Ramos (cell line): ENCODE measurements around the gene LRIG1.

ENCODE experiments used
- in situ Hi-C: fragments of 300-500 bp; cut with MboI; formaldehyde crosslinking; loops from one replicate; pipeline ENCODE4 v1.14.3; 2022; ENCODE audit warnings: low sequenced_read_pairs; ENCODE audit not compliant: unreplicated experiment

The LRIG1 gene

DNA sequence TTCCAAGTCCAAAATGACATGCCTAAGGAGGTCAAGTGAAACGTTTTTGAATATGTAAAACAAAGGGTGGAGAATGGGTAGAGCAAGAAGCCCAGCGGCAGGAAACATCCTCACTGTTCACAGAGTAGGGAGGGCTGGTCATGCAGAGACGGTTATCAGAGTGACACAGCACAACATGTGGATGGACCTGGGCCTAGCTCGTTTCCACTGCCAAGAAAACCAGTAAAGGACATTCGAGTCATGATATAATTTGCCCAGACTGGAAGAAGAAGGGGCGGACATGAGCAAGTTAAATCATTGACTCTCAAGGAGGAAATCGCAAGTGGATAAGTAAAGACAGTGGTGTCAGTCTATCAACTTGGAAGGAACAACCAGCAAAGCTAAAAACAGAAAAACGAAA lies 89.3 kb downstream of the LRIG1 start:
- in situ Hi-C loops = no loop called here

DNA sequence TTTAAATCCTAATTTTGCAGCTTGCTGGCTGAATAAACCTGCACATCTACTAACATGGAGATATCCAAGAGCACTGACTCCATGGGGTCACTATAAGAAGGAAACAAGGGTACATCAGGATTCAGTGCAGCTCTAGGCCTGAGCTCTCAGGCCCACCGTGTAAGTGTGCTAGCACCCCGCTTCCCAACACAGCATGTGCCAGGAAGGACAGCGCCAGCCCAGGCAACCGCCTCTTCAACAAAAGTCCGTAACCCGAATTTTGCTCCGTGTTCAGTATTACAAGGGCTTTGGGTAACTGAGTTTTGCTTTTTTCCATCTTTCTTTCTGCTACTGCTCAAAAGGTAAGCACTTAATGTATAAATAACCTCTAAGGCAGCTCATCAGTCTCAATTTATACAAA lies 89.8 kb downstream of the LRIG1 start:
- in situ Hi-C loops = no loop called here

DNA sequence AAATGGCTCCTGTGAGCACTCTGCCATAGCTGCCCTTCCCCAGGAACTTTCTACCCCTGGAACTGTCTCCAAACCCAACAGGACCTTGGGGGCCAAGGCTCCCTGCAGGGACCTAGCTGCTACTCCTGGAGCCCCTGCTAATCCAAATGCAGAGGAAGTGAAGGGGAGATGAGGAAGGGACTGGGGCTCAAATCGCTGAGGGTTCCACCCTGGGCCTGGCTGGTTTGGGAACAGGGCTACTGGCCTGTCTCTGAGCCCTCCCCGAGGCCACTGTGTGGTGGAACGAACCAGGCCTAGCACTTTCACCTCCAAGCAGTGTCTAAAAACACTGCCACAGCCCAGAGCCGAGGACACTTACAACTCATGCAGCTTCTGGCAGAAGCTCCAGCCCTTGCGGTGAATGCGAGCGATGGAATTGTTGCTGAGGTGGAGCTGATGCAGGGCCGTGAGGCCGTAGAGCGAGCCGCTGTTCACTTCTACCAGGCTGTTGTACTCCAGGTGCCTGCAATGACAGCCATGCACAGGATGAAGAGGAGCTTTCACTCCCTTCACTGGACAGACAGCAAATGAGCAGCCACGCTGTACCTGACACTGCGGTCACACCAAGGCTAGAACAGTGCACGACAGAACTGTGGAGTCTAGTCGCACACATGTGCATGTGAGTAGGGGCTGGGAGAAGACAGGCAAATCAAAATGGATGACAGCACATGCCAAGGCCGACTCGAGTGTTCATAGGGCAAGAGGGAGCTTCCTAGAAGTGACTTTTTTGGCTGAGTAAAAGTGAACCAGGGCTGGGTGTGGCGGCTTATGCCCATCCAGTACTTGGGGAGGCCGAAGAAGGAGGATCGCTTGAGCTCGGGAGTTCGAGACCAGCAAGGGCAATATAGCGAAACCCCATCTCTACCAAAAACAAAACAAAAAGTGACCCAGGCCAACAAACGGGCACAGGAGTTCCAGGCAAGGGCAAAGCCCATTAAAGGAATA lies 90.8 kb downstream of the LRIG1 start:
- in situ Hi-C loops = no loop called here

DNA sequence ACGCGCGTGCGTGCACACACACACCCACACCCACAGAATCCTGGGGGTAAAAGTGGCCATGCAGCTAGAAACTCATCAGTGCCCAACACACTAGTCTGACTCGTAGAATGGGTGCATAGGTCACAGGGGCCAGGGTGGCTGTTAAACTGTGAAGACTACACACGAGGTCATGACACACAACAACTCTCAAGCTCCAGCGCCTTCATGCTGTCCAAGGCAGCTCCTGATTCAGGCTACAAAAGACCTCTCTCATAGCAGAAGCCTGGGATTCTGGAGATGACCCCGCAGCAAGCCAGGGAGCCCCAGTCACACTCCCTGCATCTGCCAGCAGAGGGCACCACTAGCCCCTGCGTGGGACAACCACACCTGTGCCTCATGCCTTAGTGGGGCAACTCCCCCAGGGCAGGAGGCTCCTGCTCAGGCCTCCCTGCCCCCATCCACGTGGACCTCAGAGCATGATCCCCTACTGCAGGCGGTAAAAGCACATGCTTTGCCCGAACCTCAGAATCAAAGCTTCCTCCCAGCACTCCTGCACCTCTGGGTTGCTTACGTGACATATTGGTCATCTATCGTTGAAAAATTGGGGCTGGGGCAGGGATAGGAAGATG lies 93.1 kb downstream of the LRIG1 start:
- in situ Hi-C loops = no loop called here

DNA sequence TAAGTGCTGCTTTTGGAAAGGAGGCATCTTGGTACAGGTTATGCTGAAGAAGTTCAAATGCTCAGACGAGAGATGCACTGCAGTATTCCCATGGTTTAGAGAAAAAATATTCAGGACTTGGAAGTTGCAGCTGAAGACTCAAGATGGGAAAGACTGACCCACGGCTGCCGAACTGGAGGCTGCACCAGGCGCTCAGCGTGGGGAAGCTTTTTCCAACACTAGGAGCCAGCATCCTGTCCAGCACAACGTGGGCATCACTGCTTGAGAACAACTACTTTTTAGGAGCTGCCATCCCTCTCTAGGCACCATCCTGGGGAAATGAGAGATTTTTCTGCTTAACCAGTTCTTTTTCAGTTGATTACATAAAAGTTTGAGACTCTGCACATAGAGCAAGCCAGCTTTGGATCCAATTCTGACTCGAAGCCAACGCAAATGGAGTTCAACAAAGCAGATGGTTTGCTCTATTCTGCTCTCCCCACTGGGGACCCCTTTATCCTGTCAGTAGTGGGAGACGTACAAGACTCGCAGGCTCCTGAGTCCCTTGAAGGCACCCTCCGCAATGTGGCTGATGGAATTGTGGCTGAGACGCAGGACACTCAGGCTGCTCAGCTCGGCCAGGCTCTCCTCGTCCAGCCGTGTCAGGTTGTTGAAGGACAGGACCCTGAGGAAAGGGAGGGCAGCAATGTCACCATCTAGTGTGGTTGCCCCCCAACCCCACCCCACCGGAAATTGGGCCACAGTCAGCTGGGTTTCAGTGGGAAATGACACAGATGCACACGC lies 93.8 kb downstream of the LRIG1 start:
- in situ Hi-C loops = no loop called here

DNA sequence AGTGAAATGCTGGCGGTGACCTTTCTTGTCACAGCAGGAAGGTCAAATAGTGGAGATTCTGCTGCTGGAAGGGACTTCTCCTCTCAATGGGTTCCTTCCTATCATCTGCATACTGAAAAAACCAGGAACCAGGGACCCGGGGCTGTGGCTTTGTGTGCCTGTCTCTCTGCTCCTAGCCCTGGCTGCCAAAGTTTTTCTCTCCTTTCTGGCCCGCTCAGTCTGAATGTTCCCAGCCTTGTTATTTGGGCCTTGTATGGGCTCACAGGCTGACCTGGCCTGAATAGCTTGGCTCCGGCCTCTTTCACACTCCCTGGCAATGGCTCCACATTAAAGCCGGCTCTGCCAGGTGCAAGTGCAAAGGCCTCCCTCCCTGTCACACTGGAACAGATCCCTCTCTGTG lies 94.7 kb downstream of the LRIG1 start:
- in situ Hi-C loops = no loop called here

DNA sequence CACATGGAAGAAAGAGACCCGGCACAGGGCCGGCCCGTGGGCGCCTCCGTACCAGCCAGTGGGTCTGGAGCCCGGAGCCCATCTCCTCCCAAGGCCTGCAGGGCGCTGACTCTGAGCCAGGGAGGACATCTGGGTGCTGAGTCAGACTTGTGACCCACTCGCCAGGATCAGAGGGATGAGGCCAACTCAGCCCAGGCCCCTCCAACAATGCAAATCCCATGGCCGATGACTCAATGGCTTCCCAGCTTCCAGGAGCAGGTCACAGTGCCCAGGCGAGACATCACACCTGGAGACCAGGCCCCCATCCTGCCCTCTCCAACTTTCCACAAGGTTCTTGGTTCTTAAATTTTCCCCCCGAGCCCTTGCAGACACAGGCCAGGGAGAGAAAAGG lies 95.1 kb downstream of the LRIG1 start:
- in situ Hi-C loops = no loop called here

DNA sequence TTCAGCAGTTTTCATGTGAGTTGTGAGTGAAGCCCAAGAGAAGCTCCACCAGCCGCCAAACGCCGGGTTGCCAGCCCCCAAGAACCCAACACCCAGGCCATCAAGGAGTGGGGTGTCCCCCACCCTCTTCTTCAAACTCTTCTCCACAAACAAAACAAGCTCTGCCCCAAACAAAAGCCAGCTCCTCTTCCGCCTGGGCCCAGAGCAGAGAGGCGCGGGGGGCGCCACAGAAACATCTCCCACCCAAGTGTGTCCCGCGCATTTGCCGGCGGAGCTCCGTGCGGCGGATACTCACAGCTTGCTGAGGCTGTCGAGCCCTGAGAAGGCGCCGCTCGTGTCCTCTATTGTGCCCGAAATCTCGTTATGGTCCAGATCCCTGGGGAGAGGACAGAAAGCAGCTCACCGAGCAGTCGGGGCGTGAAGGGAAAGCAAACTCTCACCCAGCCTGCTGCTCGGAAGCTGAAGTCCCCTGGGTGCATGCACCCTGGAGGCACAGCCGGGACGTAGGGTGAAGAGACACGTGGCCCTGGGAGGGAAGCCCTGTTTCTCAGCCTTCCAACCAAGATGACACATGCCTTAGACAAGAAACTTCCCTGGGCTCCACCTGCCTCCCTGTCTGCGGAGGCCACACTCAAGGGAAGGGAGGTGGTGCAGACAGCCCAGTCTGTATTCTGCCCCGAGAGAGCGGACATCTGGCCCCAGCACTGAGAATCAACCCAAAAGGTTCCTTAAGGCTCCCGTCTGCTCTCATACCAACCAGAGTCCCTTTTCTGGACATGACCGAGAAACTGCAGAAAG lies 95.7 kb downstream of the LRIG1 start:
- in situ Hi-C loops = no loop called here

DNA sequence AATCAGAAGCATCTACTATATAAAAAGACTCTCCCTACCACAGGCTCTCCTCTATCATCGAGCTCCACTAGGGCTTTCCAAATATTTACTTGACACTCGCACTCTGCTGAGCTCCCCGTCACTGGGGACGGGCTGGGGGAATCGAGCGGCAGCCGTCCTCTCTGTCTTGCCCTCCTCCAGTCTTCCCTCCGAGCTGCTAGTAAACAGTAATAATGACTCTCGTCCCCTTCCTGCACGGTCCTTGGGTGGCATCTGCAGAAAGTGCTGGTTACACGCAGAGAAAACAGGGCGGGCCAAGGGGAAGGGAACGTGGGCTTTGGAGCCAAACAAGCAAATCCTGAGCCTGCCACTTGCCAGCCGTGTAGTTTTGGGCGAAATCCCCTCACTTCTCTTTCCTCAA lies 96.6 kb downstream of the LRIG1 start:
- in situ Hi-C loops = no loop called here

DNA sequence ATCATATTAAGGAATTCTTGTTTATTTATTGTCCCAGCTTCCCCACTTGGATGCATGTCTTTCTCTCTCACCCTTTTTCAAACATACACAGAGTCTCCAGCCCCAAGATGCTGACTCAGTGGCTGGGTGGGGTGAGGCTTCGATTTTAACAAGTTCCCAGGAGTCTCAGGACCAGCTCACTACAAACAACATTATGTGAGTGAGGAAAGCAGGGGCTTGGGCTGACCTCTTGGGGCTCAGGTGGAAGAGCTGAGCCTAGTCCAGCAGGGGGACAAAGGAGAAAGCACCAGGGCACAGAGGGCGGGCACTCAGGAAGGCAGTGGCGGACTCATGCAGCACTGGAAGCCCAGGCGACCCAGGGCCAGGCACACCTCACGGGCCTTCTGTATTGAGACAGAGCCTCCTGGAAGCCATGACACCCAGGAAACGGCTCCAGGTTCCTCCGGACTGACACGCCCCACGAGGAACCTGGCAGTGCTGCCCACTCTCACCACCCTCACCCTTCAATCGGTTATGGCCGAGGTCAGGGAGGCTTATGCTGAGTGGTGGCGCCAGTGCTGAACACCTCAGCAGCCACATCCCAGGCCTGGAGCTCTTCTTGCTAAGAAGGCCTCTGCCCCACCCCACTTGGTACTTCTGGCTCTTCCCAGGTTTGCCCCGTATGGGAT lies 97.4 kb downstream of the LRIG1 start:
- in situ Hi-C loops = no loop called here

DNA sequence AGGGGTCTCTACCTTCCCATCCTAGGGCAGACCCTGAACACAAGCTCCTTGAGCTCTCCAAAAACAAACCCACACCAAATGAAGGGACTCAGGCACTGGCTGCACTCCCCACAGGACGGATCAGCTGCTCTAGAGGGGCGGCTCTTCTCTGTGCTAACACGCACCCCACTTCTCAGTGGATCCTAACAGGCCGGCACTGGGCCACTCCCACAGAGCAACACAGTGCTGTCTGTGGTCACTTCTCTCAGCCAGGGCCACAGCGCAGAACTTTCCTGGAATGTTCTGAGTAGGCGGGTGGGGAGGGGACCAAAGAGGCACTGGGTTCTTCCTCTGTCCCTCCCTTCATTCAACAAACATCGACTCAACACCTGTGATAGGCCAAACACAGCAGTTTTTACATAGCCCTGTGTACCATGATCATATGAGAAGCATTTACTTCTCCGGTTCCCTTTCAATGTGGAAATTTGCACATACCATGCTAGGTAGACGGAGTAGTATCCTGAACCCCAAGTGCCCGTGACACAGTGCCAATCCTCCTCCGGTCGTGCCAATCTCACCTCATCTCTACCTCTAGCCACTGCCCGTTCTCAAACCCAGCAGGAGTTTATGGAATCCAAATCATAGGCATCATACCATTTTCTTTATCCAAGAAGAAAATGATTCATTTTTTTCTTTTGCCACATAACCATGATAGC lies 98.1 kb downstream of the LRIG1 start:
- in situ Hi-C loops = no loop called here

DNA sequence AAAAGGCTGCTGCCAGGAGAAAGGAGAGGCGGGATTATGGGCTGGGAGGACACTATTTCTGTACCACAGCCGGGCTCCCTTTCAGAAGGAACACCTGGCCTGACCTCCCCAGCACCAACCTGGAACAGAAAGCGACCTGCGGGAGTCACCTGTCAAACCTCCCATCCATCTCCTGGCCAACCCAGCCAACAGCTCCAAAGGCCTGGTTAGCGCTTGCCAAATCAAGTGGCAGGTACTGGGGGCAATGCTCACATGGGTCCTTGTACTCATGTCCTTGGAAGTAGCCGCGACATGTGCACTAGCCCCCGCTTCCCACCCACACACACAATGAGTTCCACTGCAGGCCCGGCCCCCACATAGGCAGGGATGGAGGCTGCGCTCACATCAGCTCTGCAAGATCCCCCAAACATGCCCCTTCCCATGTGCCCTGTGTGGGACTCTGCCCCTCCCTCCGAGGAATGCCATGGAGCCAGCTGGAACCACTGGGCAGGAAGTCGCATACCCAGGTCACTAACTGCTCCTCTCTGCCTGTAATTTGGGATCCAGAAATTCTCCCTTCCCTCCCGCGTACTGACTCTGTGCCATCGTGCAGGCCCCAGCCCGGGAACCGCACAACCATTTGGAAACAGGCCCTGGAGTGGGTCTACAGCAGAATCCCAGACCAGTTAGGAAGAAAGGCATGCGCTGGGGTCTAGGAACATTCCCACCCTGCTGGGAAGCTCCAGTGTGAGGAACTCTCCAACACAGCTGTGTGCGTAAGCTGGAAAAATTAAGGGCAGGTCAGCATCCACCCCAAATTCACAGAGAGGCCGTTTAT lies 98.9 kb downstream of the LRIG1 start:
- in situ Hi-C loops = no loop called here

DNA sequence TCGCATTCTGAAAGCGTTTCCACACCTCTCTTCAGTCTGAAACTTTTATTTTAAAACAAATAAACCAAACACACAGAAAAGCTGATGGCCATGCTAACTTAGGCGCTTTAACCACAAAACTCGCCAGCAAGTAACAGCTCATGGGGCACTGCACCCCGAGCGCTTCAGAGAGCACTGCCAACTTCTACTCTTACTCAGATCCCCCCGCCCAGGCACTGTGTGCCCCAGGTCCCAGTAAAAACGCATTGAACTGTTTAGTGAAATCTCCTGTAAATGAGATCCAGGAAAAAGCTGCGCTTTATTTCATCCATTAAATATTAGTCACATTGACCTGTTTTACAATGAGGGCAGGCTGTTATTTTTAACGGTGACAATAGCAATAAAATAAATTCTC lies 99.7 kb downstream of the LRIG1 start:
- in situ Hi-C loops = no loop called here

DNA sequence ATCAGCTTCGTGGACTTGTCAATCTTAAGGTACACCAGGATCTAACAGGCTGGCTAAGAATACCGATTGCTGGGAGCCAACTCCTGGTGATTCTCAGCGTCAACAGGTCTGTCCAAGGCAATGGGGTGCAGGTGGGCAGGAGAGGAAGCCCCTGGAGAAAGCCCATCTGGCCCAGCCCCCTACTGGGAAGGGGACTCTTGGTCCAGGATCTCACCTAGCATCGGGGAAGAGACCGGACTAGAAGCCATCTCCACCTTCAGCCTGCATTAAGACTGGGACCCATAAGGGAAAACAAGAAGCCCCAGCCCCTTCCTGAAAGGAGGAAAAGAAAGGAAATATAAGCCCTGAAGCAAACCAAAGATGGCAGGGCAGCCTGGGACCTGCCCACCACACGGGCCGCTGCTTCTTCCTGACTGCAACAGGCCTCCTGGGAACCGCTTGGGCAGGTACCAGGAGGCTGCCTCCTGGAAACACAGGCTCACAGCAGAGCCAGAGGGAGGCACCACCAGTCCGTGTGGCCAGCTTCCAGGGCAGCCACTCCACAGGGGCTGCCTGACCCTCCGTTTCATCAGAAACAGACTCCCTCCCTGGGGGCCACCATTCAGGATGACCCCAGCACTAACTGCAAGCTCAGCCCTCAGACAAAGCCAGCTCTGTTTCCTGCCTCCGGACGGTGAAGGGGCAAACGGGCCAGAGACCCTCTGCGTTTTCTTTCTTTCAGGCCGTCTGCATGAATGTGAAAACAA lies 100.2 kb downstream of the LRIG1 start:
- in situ Hi-C loops = no loop called here

DNA sequence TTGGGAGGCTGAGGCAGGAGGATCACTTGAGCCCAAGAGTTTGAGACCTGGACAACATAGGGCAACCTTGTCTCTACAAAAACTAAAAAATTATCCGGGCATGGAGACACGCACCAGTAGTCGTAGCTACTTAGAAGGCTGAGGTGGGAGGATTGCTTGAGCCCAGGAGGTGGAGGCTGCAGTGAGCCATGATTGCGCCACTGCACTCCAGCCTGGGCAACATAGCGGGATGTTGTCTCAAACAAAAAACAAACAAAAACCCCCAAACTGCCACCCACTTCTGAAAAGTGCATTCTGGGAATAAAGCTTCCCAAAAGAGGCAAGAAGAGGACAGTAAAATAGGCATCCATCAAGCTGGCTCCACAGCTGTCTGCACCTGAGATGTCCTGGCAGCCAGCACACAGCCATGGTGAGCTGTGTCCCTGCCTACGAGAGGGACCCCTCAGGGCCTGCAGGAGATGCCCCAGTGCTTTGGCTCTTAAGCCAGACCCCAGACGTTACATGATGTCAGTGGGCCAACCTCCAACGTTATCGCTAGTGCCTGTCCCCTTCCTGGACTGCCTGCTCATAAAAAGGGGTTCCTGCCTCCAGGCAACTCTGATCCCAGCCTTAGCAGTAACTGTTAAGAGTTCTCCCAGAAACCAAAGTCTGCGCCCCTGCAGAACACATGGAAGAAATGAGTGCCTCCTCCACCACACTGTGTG lies 101.1 kb downstream of the LRIG1 start:
- in situ Hi-C loops = loop anchor here (25.0 kb wide), 1 partner anchor 413 kb away; no protein-coding TSS in a partner anchor

DNA sequence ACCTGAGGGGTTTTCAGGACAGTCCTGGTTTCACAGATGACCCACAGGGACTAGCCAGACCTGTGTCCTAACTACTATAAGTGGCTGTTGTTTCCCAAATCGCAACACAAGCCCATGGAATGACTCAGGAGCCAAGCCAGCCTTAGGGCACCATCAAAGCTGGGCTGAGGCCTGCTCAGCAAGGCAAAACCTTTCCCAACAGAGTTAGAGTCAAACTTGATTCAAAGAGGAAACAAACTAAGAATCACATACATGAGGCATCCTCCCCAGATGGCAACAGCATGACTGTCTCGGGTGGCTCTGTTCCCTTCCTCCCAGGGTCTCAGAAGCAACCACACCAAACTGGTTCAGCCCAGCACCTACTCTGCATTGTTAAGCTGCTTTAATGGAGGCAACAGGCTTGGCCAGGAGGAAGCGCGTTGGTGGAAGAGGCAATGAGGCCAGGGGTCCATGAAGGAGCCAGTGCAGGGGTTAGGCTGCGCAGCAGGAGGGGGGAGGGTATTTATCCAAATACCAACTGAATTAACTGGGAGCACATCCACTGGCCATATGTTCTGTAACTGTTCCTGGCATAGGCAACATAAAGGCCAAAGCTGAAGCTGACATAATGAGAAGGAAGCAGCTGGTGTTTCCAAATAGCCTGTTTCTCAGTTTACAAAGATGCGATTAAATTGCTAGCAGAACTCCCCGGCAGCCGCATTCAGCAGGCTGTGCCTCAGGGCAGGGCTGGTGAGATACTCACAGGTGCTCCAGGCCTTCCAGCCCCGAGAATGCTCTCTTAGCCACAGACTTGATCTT lies 102.4 kb downstream of the LRIG1 start:
- in situ Hi-C loops = loop anchor here (25.0 kb wide), 1 partner anchor 414 kb away; no protein-coding TSS in a partner anchor
